Astrocyte (in vitro differentiated cells and primary cell): ENCODE results near the gene UBXN1. TPM values are rescaled to one million over a fixed set of nuclear protein-coding genes. Genes with fewer than 3 reads are reported as not detected.
"Not testable (repeated sequence)": the region's sequence is repeated elsewhere in the genome, so short reads cannot be mapped to it uniquely, and the experiment has no call there.

Experiments
- DNase-seq: peaks from one replicate; pipeline ENCODE4 v3.0.0-alpha.2; 2010; ENCODE audit warnings: low read depth
- FAIRE-seq: peaks from 2 replicates; lab custom pipeline; 2011; peaks lifted over from hg19 to GRCh38; lab: Jason Lieb, UNC
- H2AFZ ChIP-seq: 2 replicates; pipeline ENCODE4 v1.6.0; 2012; ENCODE audit warnings: low read depth, low read length, inconsistent platforms
- H3K27ac ChIP-seq: 2 replicates; pipeline ENCODE4 v1.5.1; 2011; ENCODE audit warnings: low read depth, low read length, inconsistent platforms
- H3K27me3 ChIP-seq: 2 replicates; pipeline ENCODE4 v1.6.0; 2011; ENCODE audit warnings: low read length, inconsistent platforms; ENCODE audit not compliant: insufficient read depth
- H3K36me3 ChIP-seq: 2 replicates; pipeline ENCODE4 v1.5.1; 2011; ENCODE audit warnings: low read length, inconsistent platforms; ENCODE audit not compliant: insufficient read depth
- H3K4me1 ChIP-seq: 2 replicates; pipeline ENCODE4 v1.5.1; 2011; ENCODE audit warnings: low read length, inconsistent platforms; ENCODE audit not compliant: insufficient read depth
- H3K4me2 ChIP-seq: 2 replicates; pipeline ENCODE4 v1.6.0; 2012; ENCODE audit warnings: low read length, inconsistent platforms
- H3K4me3 ChIP-seq: 2 replicates; pipeline ENCODE4 v1.5.1; 2011; ENCODE audit warnings: low read depth, mild to moderate bottlenecking, low read length, inconsistent platforms; ENCODE audit not compliant: insufficient read depth
- H3K79me2 ChIP-seq: 2 replicates; pipeline ENCODE4 v1.6.0; 2012; ENCODE audit warnings: mild to moderate bottlenecking, low read length, inconsistent platforms; ENCODE audit not compliant: insufficient read depth
- H3K9ac ChIP-seq: 2 replicates; pipeline ENCODE4 v1.6.0; 2012; ENCODE audit warnings: mild to moderate bottlenecking, low read length, inconsistent platforms
- H3K9me3 ChIP-seq: 2 replicates; pipeline ENCODE4 v1.5.1; 2012; ENCODE audit warnings: low read depth, mild to moderate bottlenecking, low read length, inconsistent platforms; ENCODE audit not compliant: insufficient read depth
- H4K20me1 ChIP-seq: 2 replicates; pipeline ENCODE4 v1.6.0; 2012; ENCODE audit warnings: low read length, inconsistent platforms; ENCODE audit not compliant: insufficient read depth
- H3K27ac Mint-ChIP-seq: one replicate; pipeline ENCODE4 v1.8.0; 2021; ENCODE audit warnings: mild to moderate bottlenecking, mixed read lengths; ENCODE audit not compliant: unreplicated experiment
- H3K27me3 Mint-ChIP-seq: one replicate; pipeline ENCODE4 v1.8.0; 2021; ENCODE audit warnings: low read depth, mixed read lengths; ENCODE audit not compliant: unreplicated experiment
- H3K36me3 Mint-ChIP-seq: one replicate; pipeline ENCODE4 v1.8.0; 2021; ENCODE audit warnings: low read depth, mixed read lengths; ENCODE audit not compliant: unreplicated experiment
- H3K4me1 Mint-ChIP-seq: one replicate; pipeline ENCODE4 v1.8.0; 2021; ENCODE audit warnings: low read depth, mixed read lengths; ENCODE audit not compliant: unreplicated experiment
- H3K4me3 Mint-ChIP-seq: one replicate; pipeline ENCODE4 v1.8.0; 2021; ENCODE audit warnings: mild to moderate bottlenecking, moderate library complexity, mixed read lengths; ENCODE audit not compliant: unreplicated experiment
- H3K9me3 Mint-ChIP-seq: one replicate; pipeline ENCODE4 v1.8.0; 2021; ENCODE audit warnings: mild to moderate bottlenecking, mixed read lengths; ENCODE audit not compliant: unreplicated experiment
- CTCF ChIP-seq: IDR thresholded peaks from 2 replicates; pipeline ENCODE4 v1.5.1; 2011; ENCODE audit warnings: low read depth, mild to moderate bottlenecking, inconsistent platforms, low read length, moderate library complexity; ENCODE audit not compliant: insufficient read depth
- EZH2 ChIP-seq: IDR thresholded peaks from 2 replicates; pipeline ENCODE4 v1.6.1; 2012; ENCODE audit warnings: mild to moderate bottlenecking, low read length, inconsistent platforms; ENCODE audit not compliant: insufficient read depth
- total RNA-seq: library from RNA; stranded (reverse); gene quantifications from 2 replicates; pipeline ENCODE4 v1.2.1, GENCODE V29; 2021

The UBXN1 gene
- total RNA-seq, 1 donor from 2014 or later = 80.0 TPM

GRCh38 chr11:62677156-62677555 is 1.7 kb downstream of the UBXN1 start:
- H3K4me2 ChIP-seq = no peak overlapping the region

GRCh38 chr11:62676698-62677097 is 2.2 kb downstream of the UBXN1 start:
- no peaks in the 10 kb centered on the region for H3K9me3 ChIP-seq
- TF ChIP-seq CTCF = no peak
- TF ChIP-seq EZH2 = no peak
- peaks cover 15% of the 10 kb centered on the region for H3K4me1 Mint-ChIP-seq
- no peak overlapping the region for H3K4me3 ChIP-seq
- H4K20me1 ChIP-seq = peaks cover 4% of the 10 kb centered on the region
- H3K27me3 ChIP-seq = no peaks in the 10 kb centered on the region
- no peak overlapping the region for H3K9ac ChIP-seq
- peaks cover 18% of the 10 kb centered on the region for H3K4me1 ChIP-seq
- peaks cover 55% of the 10 kb centered on the region for H3K79me2 ChIP-seq
- H3K27ac ChIP-seq = no peak overlapping the region
- no peak for DNase-seq
- peaks cover 11% of the 10 kb centered on the region for H3K36me3 ChIP-seq
- H3K9me3 Mint-ChIP-seq = no peaks in the 10 kb centered on the region
- no peak overlapping the region for H3K4me2 ChIP-seq
- H3K27ac Mint-ChIP-seq = no peak overlapping the region
- H3K27me3 Mint-ChIP-seq = no peaks in the 10 kb centered on the region
- peaks cover 5% of the 10 kb centered on the region for H3K36me3 Mint-ChIP-seq
- H2AFZ ChIP-seq = no peak overlapping the region
- no peak overlapping the region for H3K4me3 Mint-ChIP-seq
- FAIRE-seq = no peak

More at GRCh38 chr11:62677156-62677555, 1.7 kb downstream of the UBXN1 start:
- H2AFZ ChIP-seq = no peak overlapping the region
- H3K27me3 ChIP-seq = no peaks in the 10 kb centered on the region
- H3K79me2 ChIP-seq = peaks cover 51% of the 10 kb centered on the region
- FAIRE-seq (no peak), DNase-seq (no peak)
- peaks cover 4% of the 10 kb centered on the region for H4K20me1 ChIP-seq
- Mint-ChIP-seq H3K4me3 (peak overlapping the region; percentile 88), H3K36me3 (peaks cover 5% of the 10 kb centered on the region), H3K9me3 (no peaks in the 10 kb centered on the region), H3K27me3 (no peaks in the 10 kb centered on the region), H3K27ac (peak overlapping the region; percentile 22), H3K4me1 (peaks cover 15% of the 10 kb centered on the region)
- H3K9me3 ChIP-seq = no peaks in the 10 kb centered on the region
- peaks cover 11% of the 10 kb centered on the region for H3K36me3 ChIP-seq
- H3K9ac ChIP-seq = peak overlapping the region; percentile 97
- H3K4me3 ChIP-seq = no peak overlapping the region
- TF ChIP-seq CTCF (no peak), EZH2 (no peak)
- H3K27ac ChIP-seq = no peak overlapping the region
- H3K4me1 ChIP-seq = peaks cover 18% of the 10 kb centered on the region

GRCh38 chr11:62675415-62675814 is 3.5 kb downstream of the UBXN1 start:
- H3K9me3 Mint-ChIP-seq, H3K27me3 ChIP-seq, H3K27ac ChIP-seq, H3K27ac Mint-ChIP-seq, H3K4me3 ChIP-seq, H3K4me2 ChIP-seq, H3K36me3 Mint-ChIP-seq, H4K20me1 ChIP-seq, FAIRE-seq, H3K9ac ChIP-seq, H2AFZ ChIP-seq, H3K27me3 Mint-ChIP-seq, H3K9me3 ChIP-seq, DNase-seq, H3K4me3 Mint-ChIP-seq: not testable (repeated sequence)
- H3K4me1 Mint-ChIP-seq = peaks cover 12% of the 10 kb centered on the region
- Histone ChIP-seq H3K36me3 (peaks cover 11% of the 10 kb centered on the region), H3K4me1 (peaks cover 22% of the 10 kb centered on the region), H3K79me2 (peaks cover 63% of the 10 kb centered on the region)
